IMR-90 (cell line): ENCODE data around the gene TAF3. TPM values are rescaled to one million over a fixed set of nuclear protein-coding genes. Genes with fewer than 3 reads are reported as not detected.
A peak's percentile ranks its signal among the peaks of the same experiment; 100 is the strongest.

Experiments
- ATAC-seq: fragments of 200-7000 bp; cut with Tn5 transposase; 2 replicates; pipeline ENCODE4 v1.9.1; 2020; ENCODE audit warnings: low read depth, mild to moderate bottlenecking, moderate library complexity
- BruUV-seq: library from RNA; stranded (reverse); fragments of 400-500 nt; replicated peaks from 2 replicates; lab custom pipeline; 2021; lab: Mats Ljungman, UMichigan
- CTCF ChIA-PET: fragments of 300-600 bp; formaldehyde crosslinking; extraction: SDS; loops from one replicate; lab custom pipeline; 2021; ENCODE audit warnings: antibody characterized with exemption; lab: Yijun Ruan, JAX
- POLR2A ChIA-PET: fragments of 300-600 bp; sonication (Branson Sonifier 250); formaldehyde crosslinking; loops from one replicate; lab custom pipeline; 2022; ENCODE audit warnings: antibody characterized with exemption; ENCODE audit not compliant: unreplicated experiment; lab: Charles Lee
- DNase-seq: peaks from one replicate; pipeline ENCODE4 v3.0.0; 2013
- H2AFZ ChIP-seq: replicated peaks from 2 replicates; pipeline ENCODE3; 2013; ENCODE audit warnings: low read length, mild to moderate bottlenecking; ENCODE audit not compliant: poor library complexity
- H2AK5ac ChIP-seq: 2 replicates; pipeline ENCODE4 v1.6.1; 2013; ENCODE audit warnings: low read depth, low read length, inconsistent platforms
- H2AK9ac ChIP-seq: replicated peaks from 2 replicates; pipeline ENCODE3; 2013; ENCODE audit warnings: mild to moderate bottlenecking, low read depth, low read length, moderate library complexity; ENCODE audit not compliant: poor library complexity
- H2BK120ac ChIP-seq: 2 replicates; pipeline ENCODE4 v1.6.1; 2013; ENCODE audit warnings: low read depth, low read length, inconsistent platforms
- H2BK15ac ChIP-seq: 3 replicates; pipeline ENCODE4 v1.6.1; 2013; ENCODE audit warnings: low read depth, low read length, inconsistent platforms
- H2BK20ac ChIP-seq: 2 replicates; pipeline ENCODE4 v1.6.1; 2013; ENCODE audit warnings: low read depth, mild to moderate bottlenecking, inconsistent platforms, low read length, moderate library complexity
- H2BK5ac ChIP-seq: 2 replicates; pipeline ENCODE4 v1.6.1; 2013; ENCODE audit warnings: mild to moderate bottlenecking, low read depth, low read length, inconsistent platforms; ENCODE audit not compliant: poor library complexity, severe bottlenecking
- H3K14ac ChIP-seq: replicated peaks from 2 replicates; pipeline ENCODE4 v1.6.1; 2013; ENCODE audit warnings: low read depth, low read length, inconsistent platforms
- H3K18ac ChIP-seq: 2 replicates; pipeline ENCODE4 v1.6.1; 2013; ENCODE audit warnings: low read depth, low read length, control low read depth
- H3K23ac ChIP-seq: 2 replicates; pipeline ENCODE4 v1.6.1; 2013; ENCODE audit warnings: low read depth, low read length, inconsistent platforms
- H3K27ac ChIP-seq: 2 replicates; pipeline ENCODE4 v1.5.1; 2013; ENCODE audit warnings: mild to moderate bottlenecking, control low read depth, low read length; ENCODE audit not compliant: insufficient read depth
- H3K27me3 ChIP-seq: 2 replicates; pipeline ENCODE4 v1.6.1; 2013; ENCODE audit warnings: low read length; ENCODE audit not compliant: control insufficient read depth, insufficient read depth
- H3K36me3 ChIP-seq: 2 replicates; pipeline ENCODE4 v1.6.1; 2013; ENCODE audit warnings: low read length, mixed read lengths; ENCODE audit not compliant: control insufficient read depth, insufficient read depth
- H3K4ac ChIP-seq: 2 replicates; pipeline ENCODE4 v1.6.1; 2013; ENCODE audit warnings: low read depth, low read length, inconsistent platforms
- H3K4me1 ChIP-seq: 2 replicates; pipeline ENCODE4 v1.6.1; 2013; ENCODE audit warnings: low read length, mixed read lengths; ENCODE audit not compliant: control insufficient read depth, insufficient read depth
- H3K4me2 ChIP-seq: 2 replicates; pipeline ENCODE4 v1.6.1; 2013; ENCODE audit warnings: low read depth, mild to moderate bottlenecking, control low read depth, low read length, moderate library complexity
- H3K4me3 ChIP-seq: 2 replicates; pipeline ENCODE4 v1.5.1; 2013; ENCODE audit warnings: low read depth, mild to moderate bottlenecking, control low read depth, low read length, moderate library complexity; ENCODE audit not compliant: insufficient read depth
- H3K56ac ChIP-seq: 2 replicates; pipeline ENCODE4 v1.6.1; 2013; ENCODE audit warnings: low read length, inconsistent platforms; ENCODE audit not compliant: insufficient read depth; ENCODE audit errors: extremely low read depth
- H3K79me1 ChIP-seq, 2 experiments: 2 replicates each; pipeline ENCODE4 v1.6.1; 2013; ENCODE audit warnings: low read length in 2 of 2, inconsistent platforms in 1 of 2, low read depth in 1 of 2
- H3K9ac ChIP-seq: 2 replicates; pipeline ENCODE4 v1.6.1; 2013; ENCODE audit warnings: low read depth, low read length, control low read depth
- H3K9me1 ChIP-seq: 2 replicates; pipeline ENCODE4 v1.6.1; 2013; ENCODE audit warnings: low read length, inconsistent platforms; ENCODE audit not compliant: insufficient read depth
- H3K9me3 ChIP-seq: 2 replicates; pipeline ENCODE4 v1.6.1; 2013; ENCODE audit warnings: low read length; ENCODE audit not compliant: control insufficient read depth, insufficient read depth
- H4K20me1 ChIP-seq: 2 replicates; pipeline ENCODE4 v1.6.1; 2013; ENCODE audit warnings: low read length, inconsistent platforms; ENCODE audit not compliant: insufficient read depth
- H4K5ac ChIP-seq: 2 replicates; pipeline ENCODE4 v1.6.1; 2013; ENCODE audit warnings: mild to moderate bottlenecking, low read depth, low read length, control low read depth
- H4K8ac ChIP-seq, 2 experiments: 2 replicates each; pipeline ENCODE4 v1.6.1; 2013; ENCODE audit warnings: low read depth in 2 of 2, low read length in 2 of 2, control low read depth in 1 of 2, inconsistent platforms in 1 of 2
- H4K91ac ChIP-seq: 2 replicates; pipeline ENCODE4 v1.6.1; 2013; ENCODE audit warnings: low read depth, low read length, inconsistent platforms; ENCODE audit not compliant: insufficient read depth
- BHLHE40 ChIP-seq: fragments of 150-350 bp; IDR thresholded peaks from 2 replicates; pipeline ENCODE4 v1.6.1; 2016; ENCODE audit warnings: mild to moderate bottlenecking, low read depth, low read length
- CEBPB ChIP-seq: IDR thresholded peaks from 2 replicates; pipeline ENCODE4 v1.6.1; 2012; ENCODE audit warnings: low read depth, low read length, improper control_type of control experiment
- CHD1 ChIP-seq: IDR thresholded peaks from 2 replicates; pipeline ENCODE4 v1.6.1; 2012; ENCODE audit warnings: low read depth, low read length, improper control_type of control experiment
- FOS ChIP-seq: fragments of 150-350 bp; IDR thresholded peaks from 2 replicates; pipeline ENCODE4 v1.6.1; 2016; ENCODE audit warnings: low read depth, low read length
- MAFK ChIP-seq: IDR thresholded peaks from 2 replicates; pipeline ENCODE4 v1.6.1; 2012; ENCODE audit warnings: low read depth, low read length, improper control_type of control experiment
- MAZ ChIP-seq: IDR thresholded peaks from 2 replicates; pipeline ENCODE4 v1.6.1; 2012; ENCODE audit warnings: low read depth, mild to moderate bottlenecking, low read length, improper control_type of control experiment, moderate library complexity, borderline replicate concordance
- MXI1 ChIP-seq: IDR thresholded peaks from 2 replicates; pipeline ENCODE4 v1.6.1; 2012; ENCODE audit warnings: low read depth, mild to moderate bottlenecking, low read length, moderate library complexity, borderline replicate concordance
- NFE2L2 ChIP-seq: fragments of 150-350 bp; IDR thresholded peaks from 2 replicates; pipeline ENCODE4 v1.6.1; 2016; ENCODE audit warnings: low read depth, mild to moderate bottlenecking, low read length
- POLR2A ChIP-seq: IDR thresholded peaks from 2 replicates; pipeline ENCODE4 v1.6.1; 2012; ENCODE audit warnings: mild to moderate bottlenecking, low read depth, low read length
- RAD21 ChIP-seq: IDR thresholded peaks from 2 replicates; pipeline ENCODE4 v1.6.1; 2012; ENCODE audit warnings: low read length, improper control_type of control experiment
- RFX5 ChIP-seq: IDR thresholded peaks from 2 replicates; pipeline ENCODE4 v1.8.0; 2012; ENCODE audit warnings: low read depth, mild to moderate bottlenecking, low read length, moderate library complexity
- SMC3 ChIP-seq: fragments of 150-350 bp; IDR thresholded peaks from 2 replicates; pipeline ENCODE4 v1.6.1; 2016; ENCODE audit warnings: low read depth, mild to moderate bottlenecking, antibody characterized with exemption, low read length, moderate library complexity
- WGBS, 2 experiments: methylation state at CpG; one replicate each; pipeline versions ENCODE4 v1.1.5 to v1.1.7; 2013; ENCODE audit warnings: missing lambda C conversion rate in 2 of 2; ENCODE audit not compliant: insufficient read length in 1 of 2; ENCODE audit errors: extremely low coverage in 2 of 2; 5-methylcytosine and 5-hydroxymethylcytosine counted together
- dilution Hi-C: fragments of 300-500 bp; cut with HindIII; formaldehyde crosslinking; loops from one replicate; pipeline ENCODE4 v1.14.3; 2018; ENCODE audit warnings: low sequenced_read_pairs; ENCODE audit not compliant: unreplicated experiment
- in situ Hi-C: fragments of 300-500 bp; cut with MboI; formaldehyde crosslinking; loops from 3 replicates; pipeline ENCODE4 v1.14.3; 2019; ENCODE audit warnings: low sequenced_read_pairs, inconsistent platforms, mixed read lengths
- intact Hi-C: fragments of 100-400 bp; cut with micrococcal nuclease; formaldehyde crosslinking; loops from 2 replicates; pipeline ENCODE4 v1.10.0; 2022
- polyA plus RNA-seq, 3 experiments: library from polyadenylated mRNA; depleted of rRNA; stranded (reverse); fragments of >200 nt; gene quantifications; 2 replicates each; pipeline ENCODE4 v1.2.3, GENCODE V29; 2012; ENCODE audit warnings: low replicate concordance in 1 of 3
- total RNA-seq: library from RNA; depleted of rRNA; stranded (reverse); fragments of >200 nt; gene quantifications from 2 replicates; pipeline ENCODE4 v1.2.3, GENCODE V29; 2012
- TF ChIP-seq, protein P1 (sequence below): fragments of 150-350 bp; IDR thresholded peaks from 2 replicates; pipeline ENCODE4 v1.6.1; 2016; ENCODE audit warnings: low read depth, mild to moderate bottlenecking, low read length, moderate library complexity, borderline replicate concordance
- TF ChIP-seq, protein P2 (sequence below): conservative IDR thresholded peaks from 2 replicates; pipeline ENCODE4 v1.5.1; 2012; ENCODE audit warnings: mild to moderate bottlenecking, low read depth, low read length, improper control_type of control experiment

Gene TAF3
- total and polyA plus RNA-seq, 2 of the 4 experiments (the other 2 are of a cell fraction), result 1.4 to 2.3 TPM

DNA sequence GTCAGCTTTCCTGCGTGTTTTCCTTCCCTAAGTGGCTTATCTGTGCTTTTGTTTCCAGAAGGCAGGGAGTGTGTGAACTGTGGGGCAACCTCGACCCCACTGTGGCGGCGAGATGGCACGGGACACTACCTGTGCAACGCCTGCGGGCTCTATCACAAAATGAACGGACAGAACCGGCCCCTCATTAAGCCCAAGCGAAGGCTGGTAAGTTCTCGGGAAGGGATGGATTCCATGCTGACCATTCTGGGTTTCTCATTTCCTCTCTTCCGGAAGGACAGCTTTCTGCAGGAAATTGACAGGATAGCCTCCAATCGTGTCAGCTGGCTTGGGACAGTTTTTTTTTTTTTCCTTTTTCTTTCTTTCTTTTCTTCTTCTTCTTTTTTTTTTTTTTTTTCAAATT is 245.6 kb downstream of the TAF3 start:
- H3K36me3 ChIP-seq, result no peaks in the 10 kb centered on the region
- no peak for ATAC-seq
- H2BK5ac ChIP-seq, result no peak overlapping the region
- 62% methylated on average over 6 of the region's 13 CpGs; no CpG with 5 or more reads in 1 of the 2 experiments for WGBS, 2 experiments
- no peak overlapping the region for H3K18ac ChIP-seq
- no peak overlapping the region for H4K5ac ChIP-seq
- no peaks in the 10 kb centered on the region for H3K79me1 ChIP-seq
- H3K14ac ChIP-seq, result no peak overlapping the region
- no peak for DNase-seq
- H2BK20ac ChIP-seq, result no peak overlapping the region
- H3K56ac ChIP-seq, result no peak overlapping the region
- no peak overlapping the region for H3K4me3 ChIP-seq
- H3K27ac ChIP-seq, result no peak overlapping the region
- no peak overlapping the region for H3K9ac ChIP-seq
- no peak overlapping the region for H4K8ac ChIP-seq
- no peaks in the 10 kb centered on the region for H4K20me1 ChIP-seq
- H3K4me1 ChIP-seq, result 0 out of 2 replicates have a peak, but pooled peaks cover 2% of the 10 kb centered on the region
- H3K9me1 ChIP-seq, result no peaks in the 10 kb centered on the region; the same call in 1 of the 2 replicates
- no peak overlapping the region for H2AK9ac ChIP-seq
- dilution Hi-C loops (no loop called here), intact Hi-C loops (no loop called here), in situ Hi-C loops (no loop called here)
- TF ChIP-seq NFE2L2 (no peak), MXI1 (no peak), MAZ (no peak), BHLHE40 (no peak), POLR2A (no peak), MAFK (no peak), CHD1 (no peak), SMC3 (no peak), CEBPB (no peak), RFX5 (no peak), RAD21 (no peak), FOS (no peak)
- TF ChIP-seq, protein P1, sequence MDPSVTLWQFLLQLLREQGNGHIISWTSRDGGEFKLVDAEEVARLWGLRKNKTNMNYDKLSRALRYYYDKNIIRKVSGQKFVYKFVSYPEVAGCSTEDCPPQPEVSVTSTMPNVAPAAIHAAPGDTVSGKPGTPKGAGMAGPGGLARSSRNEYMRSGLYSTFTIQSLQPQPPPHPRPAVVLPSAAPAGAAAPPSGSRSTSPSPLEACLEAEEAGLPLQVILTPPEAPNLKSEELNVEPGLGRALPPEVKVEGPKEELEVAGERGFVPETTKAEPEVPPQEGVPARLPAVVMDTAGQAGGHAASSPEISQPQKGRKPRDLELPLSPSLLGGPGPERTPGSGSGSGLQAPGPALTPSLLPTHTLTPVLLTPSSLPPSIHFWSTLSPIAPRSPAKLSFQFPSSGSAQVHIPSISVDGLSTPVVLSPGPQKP, result no peak
- TF ChIP-seq, protein P2, sequence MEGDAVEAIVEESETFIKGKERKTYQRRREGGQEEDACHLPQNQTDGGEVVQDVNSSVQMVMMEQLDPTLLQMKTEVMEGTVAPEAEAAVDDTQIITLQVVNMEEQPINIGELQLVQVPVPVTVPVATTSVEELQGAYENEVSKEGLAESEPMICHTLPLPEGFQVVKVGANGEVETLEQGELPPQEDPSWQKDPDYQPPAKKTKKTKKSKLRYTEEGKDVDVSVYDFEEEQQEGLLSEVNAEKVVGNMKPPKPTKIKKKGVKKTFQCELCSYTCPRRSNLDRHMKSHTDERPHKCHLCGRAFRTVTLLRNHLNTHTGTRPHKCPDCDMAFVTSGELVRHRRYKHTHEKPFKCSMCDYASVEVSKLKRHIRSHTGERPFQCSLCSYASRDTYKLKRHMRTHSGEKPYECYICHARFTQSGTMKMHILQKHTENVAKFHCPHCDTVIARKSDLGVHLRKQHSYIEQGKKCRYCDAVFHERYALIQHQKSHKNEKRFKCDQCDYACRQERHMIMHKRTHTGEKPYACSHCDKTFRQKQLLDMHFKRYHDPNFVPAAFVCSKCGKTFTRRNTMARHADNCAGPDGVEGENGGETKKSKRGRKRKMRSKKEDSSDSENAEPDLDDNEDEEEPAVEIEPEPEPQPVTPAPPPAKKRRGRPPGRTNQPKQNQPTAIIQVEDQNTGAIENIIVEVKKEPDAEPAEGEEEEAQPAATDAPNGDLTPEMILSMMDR, result no peak
- no peak overlapping the region for H2BK120ac ChIP-seq
- H3K4ac ChIP-seq, result no peak overlapping the region
- ChIA-PET CTCF (interaction anchor here (0.6 kb wide), 1 partner anchor 1522 kb away, joined by 5 read pairs; no protein-coding TSS in a partner anchor), POLR2A (no interaction called here)
- no peak overlapping the region for H2AK5ac ChIP-seq
- no peak overlapping the region for H2BK15ac ChIP-seq
- H3K4me2 ChIP-seq, result no peak overlapping the region
- H3K9me3 ChIP-seq, result no peaks in the 10 kb centered on the region
- H2AFZ ChIP-seq, result peak overlapping the region; percentile 26
- peaks cover 46% of the 10 kb centered on the region for H3K27me3 ChIP-seq
- no TSS peak for BruUV-seq
- no peak overlapping the region for H3K23ac ChIP-seq
- H4K91ac ChIP-seq, result no peak overlapping the region
